Smooth muscle cell of the brain vasculature (primary cell): ENCODE data around the gene CXCL12.

ENCODE experiments used
- DNase-seq: peaks from one replicate; pipeline ENCODE4 v3.0.0-alpha.2; 2012; ENCODE audit warnings: low read depth, low spot score

The CXCL12 gene

GRCh38 chr10:44399659-44400451 lies 15.0 kb upstream of the CXCL12 start:
- no peak for DNase-seq

DNA sequence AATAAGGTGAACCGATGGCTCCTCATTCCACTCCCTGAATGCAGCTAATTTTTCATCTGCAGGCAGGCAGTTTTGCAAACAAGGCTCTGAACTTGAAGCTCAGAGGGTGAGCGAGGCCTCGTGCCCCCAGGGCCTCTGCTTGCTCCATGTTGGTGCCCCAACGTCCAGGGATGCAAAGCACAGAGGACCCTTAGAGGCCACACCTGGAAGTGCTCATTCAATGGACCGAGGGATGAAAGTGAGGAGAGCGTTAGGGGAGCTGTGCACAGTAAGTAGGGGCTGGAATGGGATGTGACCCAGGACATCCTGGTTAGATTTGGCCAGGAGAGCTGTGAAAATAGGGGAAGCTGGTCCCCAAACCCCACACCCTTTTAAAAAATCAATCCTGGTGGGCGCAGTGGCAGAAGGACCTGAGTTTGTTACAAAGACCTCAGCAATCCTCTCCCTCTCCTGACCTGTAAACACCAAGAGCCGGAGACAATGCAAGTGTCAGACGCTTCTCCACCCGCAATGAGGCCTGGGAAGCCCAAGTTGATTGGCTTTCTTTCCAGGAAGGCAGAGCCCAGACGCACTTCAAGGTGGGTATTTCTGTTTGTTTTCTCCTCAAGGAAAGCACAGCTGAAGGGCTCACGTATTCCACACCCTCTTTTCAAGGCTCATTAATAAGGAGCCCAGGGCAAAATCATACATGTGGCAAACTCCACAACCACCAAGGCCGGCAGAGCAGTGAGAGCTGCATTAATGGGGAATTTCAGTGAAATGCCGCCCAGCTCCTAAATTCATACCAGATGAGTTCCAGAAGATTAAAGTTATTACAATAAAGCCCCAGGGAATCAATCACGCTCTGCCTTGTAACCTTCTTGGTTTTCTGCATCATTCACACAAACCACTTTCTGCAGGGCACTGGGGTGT lies 14.1 kb upstream of the CXCL12 start:
- DNase-seq, result no peak

- no peak for DNase-seq
These were observed 13.4 kb upstream of the CXCL12 start for GRCh38 chr10:44398271-44398670.

DNA sequence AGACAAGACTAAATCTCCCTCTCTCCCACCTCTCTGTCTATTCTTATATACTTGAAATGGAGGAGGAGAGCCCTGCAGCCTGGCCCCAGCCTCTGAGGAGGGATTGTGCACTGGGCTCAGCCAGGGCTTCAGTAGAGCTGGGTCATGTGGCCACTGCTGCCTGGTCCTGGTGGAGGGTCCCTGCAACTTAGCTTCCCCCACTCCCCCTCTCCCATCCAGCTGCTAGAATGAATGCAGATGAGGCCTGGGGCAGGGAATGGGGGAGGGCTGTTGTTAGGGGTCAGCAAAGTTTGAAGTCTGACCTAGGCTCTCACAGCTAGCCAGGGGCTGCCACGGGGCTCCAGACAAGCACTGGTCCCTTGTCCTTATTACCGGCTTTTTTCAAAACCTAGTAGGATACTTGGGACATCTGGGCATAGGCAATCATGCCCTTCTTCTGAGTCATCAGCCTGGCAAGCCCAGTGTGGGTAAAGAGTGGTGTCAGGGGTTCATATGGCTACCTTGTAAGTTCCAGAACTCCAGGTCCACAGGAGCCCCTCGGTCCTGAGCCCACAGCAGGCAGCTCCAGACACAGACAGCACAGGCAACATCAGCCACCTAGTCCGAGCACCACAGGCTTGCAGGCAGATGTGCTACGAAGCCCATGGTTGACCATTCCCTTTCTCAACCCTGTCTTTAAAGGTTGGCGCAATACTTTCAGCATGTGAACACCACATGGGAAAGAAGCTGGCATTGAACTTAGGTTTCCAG lies 12.8 kb upstream of the CXCL12 start:
- no peak for DNase-seq

- DNase-seq, result no peak
These were observed 11.8 kb upstream of the CXCL12 start for GRCh38 chr10:44396671-44397191.

- DNase-seq, result no peak
These were observed 11.2 kb upstream of the CXCL12 start for GRCh38 chr10:44395902-44396670.

DNA sequence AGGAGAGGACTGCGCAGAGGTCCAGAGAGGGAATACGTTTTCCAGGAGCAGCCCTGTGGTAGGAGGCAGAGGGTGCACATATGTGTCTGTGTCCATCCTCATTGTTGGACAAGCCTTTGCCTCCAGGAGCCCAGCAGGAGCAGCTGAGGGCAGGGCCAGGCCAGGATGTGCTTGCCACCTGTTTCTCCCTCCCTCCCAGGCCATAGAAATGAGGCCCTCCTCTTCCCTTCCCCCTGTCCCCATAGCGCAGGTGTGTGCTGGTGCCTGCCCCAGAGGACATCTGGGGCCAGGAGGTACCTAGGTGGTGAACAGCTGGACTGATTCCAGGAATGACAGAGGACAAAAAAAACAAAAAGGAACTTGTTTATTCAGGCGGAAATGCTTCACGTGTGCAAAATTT lies 10.5 kb upstream of the CXCL12 start:
- DNase-seq, result no peak

DNA sequence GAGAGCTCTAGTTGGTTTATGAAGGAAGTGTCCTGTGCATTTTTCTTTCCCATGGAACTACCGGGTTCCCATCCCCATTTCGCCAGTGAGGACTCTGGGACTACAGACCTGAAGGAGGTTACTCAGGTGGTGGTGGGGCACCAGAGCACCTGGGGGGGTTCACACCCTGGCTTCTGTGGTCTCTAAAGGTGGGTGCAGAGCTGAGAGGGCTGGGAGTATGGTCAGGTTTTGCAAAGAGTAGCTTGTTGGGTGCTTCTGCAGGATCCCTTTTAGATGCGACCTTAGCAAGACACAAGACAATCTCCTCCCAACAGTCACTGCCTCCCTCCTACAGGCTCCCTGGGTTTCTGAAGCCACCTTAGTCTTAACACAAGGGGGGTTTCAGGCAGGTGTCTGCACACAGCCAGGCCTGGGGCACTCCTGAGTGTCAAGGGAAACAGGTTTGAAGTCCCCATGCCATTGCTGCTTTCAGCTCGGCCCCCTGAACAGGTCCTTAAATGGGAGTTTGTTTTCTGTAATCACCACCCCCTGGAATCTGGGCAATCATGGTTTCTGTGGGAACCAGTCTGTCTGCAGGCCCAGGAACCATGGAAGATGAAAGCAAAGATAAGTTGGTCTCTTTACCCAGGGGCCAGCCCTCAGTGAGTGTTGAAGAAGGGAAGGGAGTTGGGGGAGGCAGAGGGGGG lies 9.9 kb upstream of the CXCL12 start:
- no peak for DNase-seq

DNA sequence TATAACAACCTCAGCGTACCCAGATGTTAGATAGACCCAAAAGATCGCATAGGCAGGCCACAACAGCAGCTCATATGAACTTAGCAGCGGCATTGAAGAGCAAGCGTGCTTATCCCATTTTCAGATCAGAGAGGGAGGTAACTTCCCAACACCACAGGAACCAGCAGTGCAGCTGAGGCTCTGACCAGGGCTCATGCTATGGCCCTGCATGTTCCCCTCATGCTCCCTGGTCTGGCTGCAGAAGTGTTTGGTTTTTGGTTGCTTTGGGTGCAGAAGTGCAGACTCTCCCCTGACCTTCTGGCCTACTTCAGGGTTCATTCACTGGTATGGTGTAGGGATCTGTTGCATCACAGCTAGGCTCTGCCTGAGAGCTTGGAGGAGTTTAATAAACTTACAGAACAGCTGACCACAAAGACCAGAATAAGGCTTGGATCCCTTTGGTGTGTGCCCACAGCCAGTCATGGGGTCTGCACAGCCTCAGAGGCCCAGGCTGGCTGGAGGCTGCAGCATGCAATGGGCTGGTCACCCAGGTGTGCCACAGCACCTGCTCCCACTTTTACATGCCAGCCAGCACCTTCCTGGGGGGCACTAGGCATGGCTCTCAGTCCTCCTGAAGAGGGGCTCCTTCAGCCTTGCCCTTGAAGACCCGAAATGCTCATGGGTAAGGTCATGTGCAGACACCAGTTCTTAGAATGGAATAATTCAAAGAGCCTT lies 9.1 kb upstream of the CXCL12 start:
- DNase-seq, result no peak

GRCh38 chr10:44393051-44393630 lies 8.2 kb upstream of the CXCL12 start:
- DNase-seq, result no peak

GRCh38 chr10:44392420-44392819 lies 7.5 kb upstream of the CXCL12 start:
- DNase-seq, result no peak

DNA sequence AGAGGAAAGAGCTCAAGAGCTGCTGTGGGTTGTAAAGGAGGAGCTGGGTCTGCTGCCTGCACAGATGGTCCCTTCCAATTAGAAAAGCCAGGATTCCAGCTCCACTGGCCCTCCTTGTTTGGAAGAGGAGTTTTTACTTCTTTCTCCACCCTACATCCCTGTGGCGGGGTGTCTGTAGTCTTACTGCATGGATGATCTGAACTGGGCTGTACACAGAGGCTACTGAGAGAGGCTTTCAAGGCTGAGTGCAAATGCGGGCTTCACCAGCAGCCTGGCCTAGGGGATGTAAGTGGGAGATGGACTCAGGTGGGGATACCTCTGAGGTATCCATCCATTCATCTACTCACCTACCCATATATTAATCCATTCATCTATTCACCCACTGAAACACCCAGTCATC lies 7.1 kb upstream of the CXCL12 start:
- no peak for DNase-seq

DNA sequence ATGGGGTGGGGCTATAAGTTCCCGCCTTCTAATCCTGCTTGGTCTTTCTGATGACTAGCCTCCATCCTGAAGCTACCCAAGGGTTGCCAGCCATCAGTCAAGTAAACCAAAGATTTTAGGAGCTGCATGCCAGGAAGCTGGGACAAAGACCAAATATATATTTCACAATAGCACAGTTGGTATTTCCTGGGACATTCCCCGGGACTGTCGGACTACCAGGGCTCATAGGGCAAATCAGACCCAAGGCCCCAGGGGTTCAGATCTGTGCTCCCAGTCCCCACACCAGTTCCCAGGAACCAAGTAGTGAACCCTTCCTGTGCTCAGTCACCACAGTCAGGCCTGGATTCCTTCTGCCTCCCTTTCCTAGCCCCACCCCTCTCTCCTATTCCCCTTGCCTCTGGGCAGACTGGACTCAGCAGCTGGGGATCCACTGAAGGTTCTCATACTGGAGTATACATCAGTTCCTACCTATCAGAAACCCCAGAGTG lies 5.7 kb upstream of the CXCL12 start:
- no peak for DNase-seq

DNA sequence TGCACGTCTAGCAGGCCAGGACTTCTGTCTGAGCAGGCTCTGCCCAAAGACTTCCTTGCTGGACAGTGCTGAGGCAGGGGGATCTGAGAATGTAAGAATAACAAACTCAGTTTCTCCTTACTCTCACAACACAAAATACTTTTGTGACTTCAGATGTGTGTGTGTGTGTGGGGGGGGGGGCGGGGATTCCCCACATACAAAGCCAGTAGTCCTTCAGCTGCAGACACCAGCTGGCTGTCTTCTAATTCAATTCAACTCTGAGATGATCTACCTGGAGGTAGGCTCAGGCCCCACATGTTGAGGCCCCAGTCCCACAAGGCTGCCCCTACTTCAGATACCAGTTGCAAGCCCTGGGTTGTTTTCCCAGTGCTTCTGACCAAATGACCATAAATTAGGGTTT lies 4.7 kb upstream of the CXCL12 start:
- no peak for DNase-seq

GRCh38 chr10:44389150-44389549 lies 4.3 kb upstream of the CXCL12 start:
- DNase-seq, result no peak

DNA sequence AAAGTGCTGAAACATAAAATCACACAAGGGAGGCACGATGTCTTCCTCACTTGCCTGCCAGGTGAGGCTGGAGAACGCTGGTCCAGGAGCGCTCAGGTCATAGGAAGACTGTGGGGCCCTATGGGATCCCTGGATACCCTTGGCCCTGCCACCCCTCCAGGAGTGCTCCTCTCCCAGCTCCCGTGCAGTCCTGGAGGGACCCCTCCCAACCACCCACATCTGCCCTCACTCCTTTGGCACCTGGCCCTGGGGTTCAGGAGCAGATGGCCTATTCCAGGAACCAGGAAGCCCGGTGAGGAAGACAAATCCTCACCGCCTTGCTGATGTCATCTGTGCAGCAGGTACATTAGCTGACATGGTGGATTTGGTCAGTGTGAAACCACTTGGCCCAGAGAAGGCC lies 3.7 kb upstream of the CXCL12 start:
- no peak for DNase-seq

DNA sequence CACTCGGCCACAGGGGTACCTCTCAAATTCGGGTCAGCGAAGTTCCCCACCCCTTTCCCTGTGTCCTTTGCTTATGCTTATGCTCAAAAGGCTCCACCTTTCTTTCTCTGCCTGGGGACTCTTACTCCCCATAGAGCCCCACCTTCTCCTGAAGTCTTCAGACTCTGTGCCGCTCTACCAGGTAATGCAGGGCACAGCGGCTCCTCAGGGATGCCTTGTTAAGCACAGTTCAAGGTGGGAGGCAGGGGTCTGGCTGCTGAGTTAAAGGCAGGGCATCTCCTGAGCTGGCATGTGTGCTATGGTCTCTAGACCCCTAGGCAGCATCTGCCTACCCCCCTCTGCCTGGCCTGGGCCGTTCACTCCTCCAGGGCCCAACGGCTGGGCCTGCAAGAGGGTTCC lies 3.0 kb upstream of the CXCL12 start:
- DNase-seq, result no peak

DNA sequence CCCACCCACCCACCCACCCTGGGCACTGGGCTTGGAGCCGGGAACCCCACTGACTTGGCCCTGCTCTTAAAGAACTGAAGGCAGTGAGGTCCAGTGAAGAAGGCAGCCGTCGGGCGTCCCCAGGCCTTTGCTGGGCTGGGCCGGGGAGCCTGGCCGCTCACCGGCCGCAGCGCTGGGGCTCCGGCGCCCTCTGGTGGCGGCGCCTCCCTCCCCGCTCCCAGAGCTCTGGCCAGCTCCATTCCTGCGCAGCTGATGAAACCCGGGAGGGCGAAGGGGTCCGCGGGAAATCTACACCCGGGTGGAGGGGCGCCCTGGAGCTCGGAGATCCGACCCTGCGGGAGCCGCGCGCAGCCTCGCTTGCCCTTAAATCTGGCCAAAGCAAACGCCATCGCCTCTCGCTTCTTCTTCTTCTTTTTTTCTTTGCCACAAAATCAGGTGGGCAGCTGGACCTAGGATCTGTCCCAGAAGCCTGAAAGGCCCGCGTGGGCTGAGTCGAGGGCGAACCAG lies 1.7 kb upstream of the CXCL12 start:
- DNase-seq, result no peak
